Activated T-helper 17 cell treated with anti-CD3 and anti-CD28 coated beads, Interleukin-2, amount 50 U/mL, for 72 hours (primary cell): Measurements from ENCODE around the gene IGF2R. TPM values are rescaled to one million over a fixed set of nuclear protein-coding genes. Genes with fewer than 3 reads are reported as not detected.

Source experiments
- ATAC-seq: fragments of 150-1000 bp; cut with Tn5 transposase; replicated peaks from 2 replicates; pipeline ENCODE4 v1.10.0; 2021; ENCODE audit warnings: mild to moderate bottlenecking, moderate library complexity
- H3K27ac Mint-ChIP-seq: one replicate; pipeline ENCODE4 v1.8.0; 2022; ENCODE audit warnings: mixed read lengths
- H3K27me3 Mint-ChIP-seq: one replicate; pipeline ENCODE4 v1.8.0; 2022; ENCODE audit warnings: mixed read lengths
- H3K36me3 Mint-ChIP-seq: one replicate; pipeline ENCODE4 v1.8.0; 2022; ENCODE audit warnings: low read depth, mild to moderate bottlenecking, mixed read lengths
- H3K4me1 Mint-ChIP-seq: one replicate; pipeline ENCODE4 v1.8.0; 2022; ENCODE audit warnings: mixed read lengths
- H3K4me3 Mint-ChIP-seq: one replicate; pipeline ENCODE4 v1.8.0; 2022; ENCODE audit warnings: mild to moderate bottlenecking, mixed read lengths
- H3K9me3 Mint-ChIP-seq: one replicate; pipeline ENCODE4 v1.8.0; 2022; ENCODE audit warnings: mixed read lengths
- total RNA-seq, 2 donors: library from RNA; stranded (reverse); gene quantifications; one replicate each; pipeline ENCODE4 v1.2.3, GENCODE V29; 2022

Gene IGF2R
- total RNA-seq, 2 donors from 2014 or later, result 68.2 to 82.2 TPM

DNA sequence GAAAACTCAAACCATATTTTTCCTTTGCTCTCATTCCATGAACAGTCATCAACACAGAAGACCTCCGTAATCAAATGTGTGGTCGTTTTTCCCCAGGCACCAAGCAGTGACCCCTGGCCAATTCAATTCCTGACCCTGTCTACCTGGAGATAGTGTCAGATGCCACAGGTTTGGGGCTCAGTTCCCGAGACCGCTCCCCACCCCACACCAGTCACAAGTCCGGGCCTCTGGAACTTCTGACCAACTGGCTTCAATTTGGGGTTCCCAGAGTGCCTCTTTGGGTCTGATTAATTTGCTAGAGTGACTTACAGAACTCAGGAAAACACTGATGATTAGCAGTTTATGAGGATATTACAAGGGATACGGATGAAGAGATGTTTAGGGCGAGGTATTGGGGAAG lies 6.0 kb downstream of the IGF2R start:
- Mint-ChIP-seq H3K27ac (peak overlapping the region; percentile 49), H3K4me3 (peak overlapping the region; percentile 97), H3K36me3 (peaks cover 31% of the 10 kb centered on the region), H3K4me1 (peaks cover 73% of the 10 kb centered on the region), H3K27me3 (no peaks in the 10 kb centered on the region), H3K9me3 (no peaks in the 10 kb centered on the region)
- no peak for ATAC-seq

GRCh38 chr6:159976686-159977254 lies 7.9 kb downstream of the IGF2R start:
- no peaks in the 10 kb centered on the region for H3K9me3 Mint-ChIP-seq
- H3K27me3 Mint-ChIP-seq, result no peaks in the 10 kb centered on the region
- peaks cover 70% of the 10 kb centered on the region for H3K4me1 Mint-ChIP-seq
- H3K27ac Mint-ChIP-seq, result peak overlapping the region; percentile 96
- peak overlapping the region; percentile 81 for H3K4me3 Mint-ChIP-seq
- no peak for ATAC-seq
- H3K36me3 Mint-ChIP-seq, result peaks cover 18% of the 10 kb centered on the region

DNA sequence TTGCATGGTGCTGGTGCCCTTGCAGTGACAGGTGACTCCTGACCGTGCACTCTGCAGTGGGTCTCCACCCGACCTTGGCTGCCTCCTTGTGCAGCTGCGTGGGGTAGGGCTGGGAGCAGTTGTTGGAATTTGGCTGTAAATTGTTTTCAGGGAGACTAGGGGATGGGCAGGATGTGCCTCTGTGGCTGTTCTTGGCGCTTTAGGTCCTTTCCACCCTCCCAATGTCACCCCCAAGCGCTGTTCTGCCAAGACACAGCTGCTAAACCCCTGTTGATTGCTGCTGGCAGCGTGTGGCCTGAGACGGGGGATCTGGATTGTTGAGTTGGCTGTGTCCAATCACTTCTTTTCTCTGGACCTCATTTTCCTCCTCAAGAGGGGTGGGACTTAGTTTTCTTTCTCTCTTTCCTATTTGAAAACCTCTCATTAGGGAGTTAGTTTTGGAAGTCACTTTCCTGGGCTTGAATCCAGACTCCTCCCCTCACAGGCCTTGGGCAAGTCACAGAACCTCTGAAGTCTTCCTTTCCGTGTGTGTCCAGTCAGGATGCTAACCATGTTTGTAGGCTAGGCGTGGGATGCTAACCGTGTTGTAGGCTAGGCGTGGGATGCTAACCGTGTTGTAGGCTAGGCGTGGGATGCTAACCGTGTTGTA lies 8.5 kb downstream of the IGF2R start:
- peak overlapping the region; percentile 96 for H3K27ac Mint-ChIP-seq
- H3K27me3 Mint-ChIP-seq, result no peaks in the 10 kb centered on the region
- H3K4me1 Mint-ChIP-seq, result peaks cover 72% of the 10 kb centered on the region
- peak overlapping the region; percentile 81 for H3K4me3 Mint-ChIP-seq
- peaks cover 17% of the 10 kb centered on the region for H3K36me3 Mint-ChIP-seq
- no peaks in the 10 kb centered on the region for H3K9me3 Mint-ChIP-seq
- no peak for ATAC-seq

DNA sequence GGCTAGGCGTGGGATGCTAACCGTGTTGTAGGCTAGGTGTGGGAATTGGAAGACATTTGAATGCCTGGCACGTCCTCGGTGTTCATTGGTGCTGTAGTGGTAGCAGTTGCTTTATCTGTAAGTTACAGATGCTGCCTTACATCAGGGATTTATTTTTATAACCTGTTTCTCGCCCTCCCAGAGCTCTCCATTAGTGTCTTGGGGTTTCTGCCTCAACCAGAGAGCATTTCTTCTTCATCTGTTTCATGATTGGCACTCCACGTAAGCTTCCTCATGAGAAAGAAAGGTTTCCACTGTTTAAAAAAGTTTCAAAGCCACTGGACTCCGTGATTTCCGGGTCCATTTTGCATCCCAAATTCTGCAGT lies 9.0 kb downstream of the IGF2R start:
- Mint-ChIP-seq H3K4me3 (peak overlapping the region; percentile 81), H3K27me3 (no peaks in the 10 kb centered on the region), H3K4me1 (peaks cover 69% of the 10 kb centered on the region), H3K27ac (peak overlapping the region; percentile 96), H3K36me3 (peaks cover 17% of the 10 kb centered on the region), H3K9me3 (no peaks in the 10 kb centered on the region)
- ATAC-seq, result no peak

DNA sequence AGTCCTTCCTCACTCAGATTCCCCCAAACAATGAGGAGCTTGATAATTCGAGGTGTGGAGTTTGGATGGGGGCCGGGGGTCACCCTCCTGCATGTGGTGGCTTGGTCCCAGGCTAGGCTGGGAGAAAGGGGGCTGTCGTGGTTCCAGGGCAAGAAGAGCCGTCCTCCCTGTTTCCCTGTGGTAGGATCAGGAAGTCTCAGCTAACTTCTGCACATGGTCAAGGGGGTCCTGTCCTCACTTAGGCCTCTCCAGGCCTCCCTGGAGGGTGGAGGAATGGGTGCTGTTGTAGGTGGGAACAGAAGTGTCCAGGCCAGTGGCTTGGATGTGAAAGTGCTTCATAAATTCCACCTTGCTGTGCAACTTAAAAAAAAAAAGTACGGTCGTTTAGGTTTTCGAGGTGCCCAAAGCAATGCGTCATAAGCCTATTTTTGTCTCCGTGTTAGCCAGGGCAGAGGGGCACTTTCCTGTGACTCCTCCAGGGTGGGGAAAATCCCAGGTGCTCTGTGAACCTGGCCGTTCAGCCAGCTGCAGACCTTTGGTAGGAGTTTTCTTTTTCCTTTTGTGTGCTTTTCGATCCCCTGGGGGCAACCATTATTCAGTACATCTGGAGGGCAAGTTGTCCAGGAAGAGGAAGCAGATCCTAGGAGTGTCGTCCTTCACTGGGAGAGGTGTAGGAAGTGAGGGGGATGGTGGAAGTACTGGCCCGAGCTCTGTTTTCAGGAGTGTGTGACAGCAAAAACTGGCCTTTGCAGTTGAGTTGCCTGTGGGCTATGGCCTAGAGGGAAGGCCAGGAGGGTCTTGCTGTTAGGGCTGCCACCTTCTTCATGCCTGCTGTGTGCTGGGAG lies 9.6 kb downstream of the IGF2R start:
- H3K4me3 Mint-ChIP-seq, result peak overlapping the region; percentile 81
- H3K4me1 Mint-ChIP-seq, result peaks cover 70% of the 10 kb centered on the region
- no peaks in the 10 kb centered on the region for H3K27me3 Mint-ChIP-seq
- H3K36me3 Mint-ChIP-seq, result peaks cover 17% of the 10 kb centered on the region
- peak; percentile 65 for ATAC-seq
- H3K9me3 Mint-ChIP-seq, result no peaks in the 10 kb centered on the region
- peak overlapping the region; percentile 96 for H3K27ac Mint-ChIP-seq

DNA sequence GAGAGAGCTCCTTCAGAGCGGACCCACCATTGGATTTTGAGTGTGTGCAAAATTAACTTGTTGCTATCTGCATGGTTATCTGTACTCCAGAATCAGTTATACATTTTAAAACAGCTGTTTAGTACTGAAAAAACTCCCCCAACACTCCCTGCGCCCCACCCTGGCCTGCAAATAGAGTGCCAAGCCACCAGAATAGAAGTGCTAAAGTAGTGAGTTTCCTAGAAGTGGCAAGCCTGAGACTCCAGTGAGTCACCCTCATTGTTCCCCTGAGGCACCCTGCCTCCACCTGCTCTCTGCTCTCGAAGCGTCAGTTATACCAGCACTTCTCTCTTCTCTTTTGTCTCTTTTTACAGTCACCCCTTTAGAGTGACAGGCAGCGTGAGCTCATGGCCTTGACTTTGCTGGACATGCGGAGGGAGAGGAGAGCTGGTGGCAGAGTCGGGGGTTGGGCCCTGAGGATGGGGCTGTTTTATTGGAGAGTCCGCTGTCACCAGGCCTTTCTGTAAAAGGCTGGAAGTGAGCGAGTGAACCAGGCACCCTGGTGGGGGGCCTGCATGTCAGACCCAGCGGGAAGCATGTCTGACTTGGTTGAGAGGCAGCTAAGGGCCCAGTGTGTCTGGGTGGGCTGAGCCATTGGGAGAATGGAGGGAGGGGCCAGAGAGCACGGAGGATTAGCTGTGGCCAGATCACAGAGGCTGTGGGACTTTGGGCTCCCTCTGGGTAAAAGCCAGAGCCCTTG lies 10.4 kb downstream of the IGF2R start:
- peak overlapping the region; percentile 81 for H3K4me3 Mint-ChIP-seq
- H3K4me1 Mint-ChIP-seq, result peaks cover 69% of the 10 kb centered on the region
- peaks cover 17% of the 10 kb centered on the region for H3K36me3 Mint-ChIP-seq
- H3K9me3 Mint-ChIP-seq, result no peaks in the 10 kb centered on the region
- no peaks in the 10 kb centered on the region for H3K27me3 Mint-ChIP-seq
- H3K27ac Mint-ChIP-seq, result peak overlapping the region; percentile 96
- peak; percentile 86 for ATAC-seq

DNA sequence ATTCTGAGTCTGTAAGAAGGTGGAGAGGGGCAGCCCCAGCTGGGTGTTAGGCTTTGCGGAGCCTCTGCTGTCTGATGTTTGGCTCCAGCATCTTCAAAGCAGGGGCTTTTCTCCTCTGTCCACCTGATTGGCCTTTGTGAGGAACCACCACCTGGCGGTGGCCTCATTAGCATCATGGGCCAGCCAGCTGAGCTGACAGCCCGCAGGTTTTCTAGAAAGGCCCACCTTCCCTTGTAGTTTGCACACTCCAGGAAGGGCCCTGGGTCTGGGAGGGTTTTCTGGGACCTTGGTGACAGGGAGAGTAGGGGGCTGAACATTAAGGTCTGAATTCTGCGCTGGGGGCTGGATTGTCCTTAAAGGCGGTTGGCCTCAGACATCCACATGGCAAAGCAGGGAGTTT lies 11.6 kb downstream of the IGF2R start:
- Mint-ChIP-seq H3K9me3 (no peaks in the 10 kb centered on the region), H3K36me3 (peaks cover 17% of the 10 kb centered on the region), H3K4me1 (peaks cover 63% of the 10 kb centered on the region), H3K4me3 (peak overlapping the region; percentile 81), H3K27me3 (no peaks in the 10 kb centered on the region), H3K27ac (peak overlapping the region; percentile 96)
- no peak for ATAC-seq

GRCh38 chr6:159981071-159981402 lies 12.2 kb downstream of the IGF2R start:
- Mint-ChIP-seq H3K27me3 (no peaks in the 10 kb centered on the region), H3K27ac (peak overlapping the region; percentile 96), H3K9me3 (no peaks in the 10 kb centered on the region), H3K4me3 (peak overlapping the region; percentile 81), H3K4me1 (peaks cover 59% of the 10 kb centered on the region), H3K36me3 (peaks cover 17% of the 10 kb centered on the region)
- ATAC-seq, result no peak

GRCh38 chr6:159981403-159982245 lies 12.7 kb downstream of the IGF2R start:
- peaks cover 58% of the 10 kb centered on the region for H3K4me1 Mint-ChIP-seq
- peak overlapping the region; percentile 81 for H3K4me3 Mint-ChIP-seq
- peak overlapping the region; percentile 96 for H3K27ac Mint-ChIP-seq
- H3K9me3 Mint-ChIP-seq, result no peaks in the 10 kb centered on the region
- ATAC-seq, result peak; percentile 34
- H3K27me3 Mint-ChIP-seq, result no peaks in the 10 kb centered on the region
- H3K36me3 Mint-ChIP-seq, result peaks cover 16% of the 10 kb centered on the region

DNA sequence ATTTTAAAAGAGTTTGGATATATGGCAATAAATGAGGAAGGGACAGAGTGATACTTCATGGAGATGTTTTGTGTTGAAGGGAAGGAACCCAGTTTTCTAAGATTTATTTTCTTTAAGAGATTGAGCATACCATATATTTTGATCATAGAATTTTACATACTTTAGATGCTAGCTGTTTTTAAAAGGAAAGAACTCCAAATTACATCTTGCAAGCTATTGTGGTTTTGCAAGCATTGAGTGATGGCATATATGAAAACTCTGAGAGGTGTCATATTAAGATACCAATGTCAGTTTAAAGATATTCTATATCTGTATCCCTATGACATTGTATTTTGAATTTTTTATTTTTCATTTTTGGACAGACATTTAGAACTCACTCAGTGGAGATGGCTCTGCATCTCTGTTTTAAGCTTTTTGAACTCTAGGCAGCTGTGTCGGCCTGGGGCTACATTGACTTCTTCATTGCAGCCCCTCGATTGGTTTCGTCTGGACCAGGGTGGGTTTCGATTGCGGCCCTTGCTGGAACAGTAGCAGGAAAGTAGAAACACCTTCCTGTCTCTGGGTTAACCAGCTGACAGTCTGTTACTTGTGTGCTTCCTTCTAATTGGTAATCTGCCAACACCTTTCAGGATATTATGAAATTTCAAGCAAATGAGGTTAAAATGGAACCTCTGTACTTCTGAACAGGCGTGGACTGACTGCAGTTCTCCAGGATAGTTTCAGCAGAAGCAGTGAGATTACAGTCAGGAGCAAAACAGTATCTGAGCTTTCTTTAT lies 14.0 kb downstream of the IGF2R start:
- no peak for ATAC-seq
- H3K4me1 Mint-ChIP-seq, result peaks cover 47% of the 10 kb centered on the region
- peak overlapping the region; percentile 81 for H3K4me3 Mint-ChIP-seq
- H3K9me3 Mint-ChIP-seq, result no peaks in the 10 kb centered on the region
- no peaks in the 10 kb centered on the region for H3K27me3 Mint-ChIP-seq
- H3K27ac Mint-ChIP-seq, result peak overlapping the region; percentile 96
- peaks cover 12% of the 10 kb centered on the region for H3K36me3 Mint-ChIP-seq

DNA sequence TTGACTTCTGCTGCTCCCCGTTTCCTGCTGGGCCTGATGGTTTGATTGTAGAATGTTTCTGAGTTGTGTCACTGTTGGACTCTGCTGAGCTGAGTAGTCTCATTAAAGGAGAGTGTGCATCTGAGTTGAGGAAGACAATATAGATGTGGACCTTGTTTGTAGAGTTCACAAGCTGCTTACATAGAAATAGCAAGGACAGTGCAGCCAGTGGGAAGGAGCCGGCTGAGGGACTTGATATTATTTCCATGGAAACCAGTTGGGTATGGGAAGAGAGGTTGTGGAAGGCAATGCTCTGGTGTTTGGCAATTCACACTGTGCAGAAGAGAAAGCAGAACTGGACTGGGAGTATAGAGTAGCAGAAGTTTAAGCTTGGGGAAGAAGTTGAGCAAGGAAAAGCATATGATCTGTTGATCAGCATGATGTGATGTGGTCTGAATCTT lies 14.8 kb downstream of the IGF2R start:
- peak overlapping the region; percentile 81 for H3K4me3 Mint-ChIP-seq

GRCh38 chr6:159984268-159984786 lies 15.4 kb downstream of the IGF2R start:
- no peaks in the 10 kb centered on the region for H3K27me3 Mint-ChIP-seq
- no peaks in the 10 kb centered on the region for H3K9me3 Mint-ChIP-seq
- no peak for ATAC-seq
- no peak overlapping the region for H3K27ac Mint-ChIP-seq
- H3K36me3 Mint-ChIP-seq, result peaks cover 9% of the 10 kb centered on the region
- peaks cover 39% of the 10 kb centered on the region for H3K4me1 Mint-ChIP-seq
- H3K4me3 Mint-ChIP-seq, result peak overlapping the region; percentile 81

More for the DNA sequence above, 14.8 kb downstream of the IGF2R start:
- ATAC-seq, result no peak
- Mint-ChIP-seq H3K27ac (peak overlapping the region; percentile 96), H3K4me1 (peaks cover 42% of the 10 kb centered on the region), H3K27me3 (no peaks in the 10 kb centered on the region), H3K36me3 (peaks cover 12% of the 10 kb centered on the region), H3K9me3 (no peaks in the 10 kb centered on the region)
